GM21528 (cell line): ENCODE data around the gene PYGM.

Experiments used
- ATAC-seq: cut with Tn5 transposase; IDR thresholded peaks from one replicate; pipeline ENCODE4 v1.9.1; 2021; ENCODE audit warnings: mild to moderate bottlenecking, moderate library complexity; ENCODE audit not compliant: unreplicated experiment, low FRiP score

The PYGM gene

GRCh38 chr11:64754919-64755662, 4.7 kb downstream of the PYGM start:
- ATAC-seq: no peak

GRCh38 chr11:64754124-64754918, 5.5 kb downstream of the PYGM start:
- ATAC-seq: no peak

GRCh38 chr11:64753380-64754123, 6.2 kb downstream of the PYGM start:
- ATAC-seq: no peak

GRCh38 chr11:64753019-64753379, 6.8 kb downstream of the PYGM start:
- no peak for ATAC-seq

GRCh38 chr11:64752175-64752970, 7.4 kb downstream of the PYGM start:
- no peak for ATAC-seq

- ATAC-seq: no peak
These were observed 8.2 kb downstream of the PYGM start for GRCh38 chr11:64751580-64751979.

GRCh38 chr11:64751136-64751535, 8.6 kb downstream of the PYGM start:
- ATAC-seq: no peak

GRCh38 chr11:64750361-64751054, 9.3 kb downstream of the PYGM start:
- ATAC-seq: no peak

GRCh38 chr11:64747961-64748665, 11.7 kb downstream of the PYGM start:
- ATAC-seq: no peak

- ATAC-seq: no peak
These were observed 13.3 kb downstream of the PYGM start for GRCh38 chr11:64746486-64746885.

- ATAC-seq: no peak
These were observed 14.0 kb downstream of the PYGM start for GRCh38 chr11:64745521-64746328.

GRCh38 chr11:64745189-64745520, 14.6 kb downstream of the PYGM start:
- ATAC-seq: no peak

GRCh38 chr11:64744544-64745188, 15.1 kb downstream of the PYGM start:
- no peak for ATAC-seq

- no peak for ATAC-seq
These were observed 15.9 kb downstream of the PYGM start, which contains the start of gene RASGRP2 for GRCh38 chr11:64743591-64744543. RASGRP2 (minus strand) TSS chr11:64744142; CDS start chr11:64742866, 1,276 bp downstream.

- no peak for ATAC-seq
These were observed 16.7 kb downstream of the PYGM start for GRCh38 chr11:64742889-64743590.
